ENCODE measurements around the gene CHRNA1.

The CHRNA1 gene

DNA sequence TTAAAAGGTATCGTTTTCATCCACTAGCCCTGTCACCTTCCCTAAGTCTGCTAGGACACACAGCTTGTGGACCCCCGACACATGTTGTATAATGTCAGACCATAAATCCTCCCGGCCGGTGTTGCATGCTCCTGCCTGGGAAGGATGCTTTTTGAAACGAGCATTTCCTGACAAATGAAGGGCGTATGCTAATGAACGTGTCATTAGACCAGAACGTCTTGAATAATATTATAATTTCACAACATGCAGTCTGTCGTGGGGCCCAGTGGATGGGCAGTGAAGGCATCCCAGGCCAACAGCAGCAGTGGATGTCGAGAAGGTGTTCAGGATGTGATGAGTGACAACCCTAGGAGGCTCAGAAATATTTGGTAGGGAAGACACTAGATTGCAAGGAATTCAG is 7.5 kb downstream of the CHRNA1 start:
- no peak for DNase-seq

DNA sequence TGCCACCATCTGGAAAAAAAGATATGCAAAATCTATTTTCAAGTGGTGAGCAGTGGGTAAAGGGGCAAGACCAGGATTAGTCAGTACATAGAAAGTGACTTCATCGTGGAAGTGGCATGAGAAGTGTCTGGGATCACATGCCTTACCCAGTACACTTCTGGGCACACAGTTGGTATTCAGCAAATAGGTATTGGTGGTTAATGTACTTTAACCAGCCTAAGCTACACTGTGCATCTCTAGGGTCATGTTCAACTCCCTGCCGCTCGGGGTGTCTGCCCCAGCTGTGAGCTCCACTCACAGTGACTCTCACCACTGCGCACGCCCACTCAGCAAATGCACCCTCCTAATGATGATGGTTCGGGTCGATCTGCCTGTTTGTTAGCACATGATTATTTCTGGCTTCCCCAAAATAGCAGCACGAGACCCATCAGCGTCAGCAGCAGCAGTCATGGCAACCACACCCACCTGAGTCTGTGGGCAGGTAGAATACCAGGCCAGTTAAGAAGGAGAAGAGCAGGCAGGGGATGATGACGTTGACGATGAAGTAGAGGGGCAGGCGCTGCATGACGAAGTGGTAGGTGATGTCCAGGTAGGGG is 11.1 kb downstream of the CHRNA1 start:
- peak; percentile 32 for DNase-seq

DNA sequence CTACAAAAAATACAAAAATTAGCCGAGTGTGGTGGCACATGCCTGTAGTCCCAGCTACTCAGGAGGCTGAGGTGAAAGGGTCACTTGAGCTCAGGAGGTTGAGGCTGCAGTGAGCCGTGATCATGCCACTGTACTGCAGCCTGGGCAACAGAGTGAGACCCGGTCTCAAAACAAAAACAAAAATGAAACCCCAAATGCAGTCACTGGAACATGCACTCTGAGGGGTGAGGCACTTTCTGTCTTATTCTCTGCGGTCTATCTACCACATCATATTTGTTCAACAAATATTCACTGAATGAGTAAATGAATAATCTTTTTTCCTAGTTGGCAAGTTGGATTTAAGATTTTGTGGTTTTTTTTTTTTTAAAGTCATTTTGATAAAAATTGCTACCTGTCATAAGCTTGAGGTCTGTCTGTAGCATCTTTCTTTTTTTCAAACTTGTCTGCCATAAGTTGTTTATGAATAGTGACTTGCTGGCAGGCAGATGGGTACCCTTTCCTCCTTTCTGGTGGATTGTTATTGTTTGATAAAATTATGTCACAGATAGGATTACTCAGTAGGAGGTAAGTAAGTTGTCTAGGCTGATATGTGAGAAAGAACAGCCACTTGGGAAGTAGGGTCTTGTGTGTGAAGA is 11.8 kb downstream of the CHRNA1 start:
- no peak for DNase-seq

DNA sequence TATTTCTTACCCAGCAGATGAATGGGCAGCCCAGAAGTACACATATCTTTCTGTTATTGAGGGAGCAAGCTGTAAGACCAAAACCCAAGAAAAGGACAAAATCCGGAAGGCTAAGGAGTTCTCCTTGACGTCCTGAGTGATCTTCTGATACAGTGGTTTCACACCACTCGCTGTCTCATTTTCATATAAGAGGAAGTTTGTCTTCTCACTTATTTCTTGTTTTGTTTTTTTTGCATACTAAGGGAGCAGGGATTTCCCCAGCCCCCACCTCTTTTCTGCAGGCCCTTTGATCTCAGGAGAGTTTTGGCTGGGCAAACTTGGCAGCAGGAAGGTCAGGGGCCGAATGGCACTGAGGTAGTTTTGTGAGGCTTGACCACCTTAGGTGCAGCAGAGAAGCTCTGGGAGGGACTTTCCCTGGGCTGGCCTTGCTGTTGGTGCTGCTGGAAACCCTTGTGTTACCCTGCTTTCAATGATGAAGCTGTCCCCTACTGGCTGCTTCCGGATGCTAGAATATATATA is 13.3 kb downstream of the CHRNA1 start:
- DNase-seq = peak; percentile 55

DNA sequence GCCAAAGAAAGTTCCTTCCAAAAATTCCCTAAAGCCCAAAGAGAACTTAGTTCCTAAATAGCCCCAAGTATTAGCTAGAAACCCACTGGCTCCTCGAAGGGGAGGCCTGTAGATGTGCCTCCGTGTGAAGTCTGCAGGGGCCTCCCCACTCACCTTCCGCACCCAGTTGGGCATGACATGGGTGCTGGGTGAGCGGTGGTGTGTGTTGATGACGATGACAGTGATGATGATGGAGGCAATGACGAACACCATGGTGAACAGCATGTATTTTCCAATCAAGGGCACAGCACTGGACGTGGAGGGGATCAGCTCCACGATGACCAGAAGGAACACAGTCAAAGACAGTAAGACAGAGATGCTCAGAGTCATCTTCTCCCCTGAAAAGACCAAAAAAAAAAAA is 14.5 kb downstream of the CHRNA1 start:
- DNase-seq = no peak

DNA sequence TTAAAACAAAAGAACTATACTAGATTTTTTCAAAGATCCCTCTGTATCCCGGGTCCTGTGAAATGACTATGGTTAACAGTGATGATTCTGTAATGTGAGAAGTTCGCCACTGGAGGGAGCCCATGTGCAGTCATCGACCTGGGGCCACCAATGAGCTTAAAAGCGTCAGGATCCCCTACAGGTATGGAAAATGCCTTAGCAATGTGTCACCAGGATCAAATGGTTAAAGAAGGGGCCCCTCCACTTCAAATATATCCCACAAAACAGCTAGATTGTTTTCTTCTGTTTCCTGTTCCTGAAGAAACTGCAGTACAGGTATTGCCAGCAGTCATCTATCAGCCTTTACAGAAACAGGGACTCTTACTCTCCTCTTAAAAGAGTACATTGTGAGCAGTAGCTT is 15.3 kb downstream of the CHRNA1 start:
- peak; percentile 71 for DNase-seq

DNA sequence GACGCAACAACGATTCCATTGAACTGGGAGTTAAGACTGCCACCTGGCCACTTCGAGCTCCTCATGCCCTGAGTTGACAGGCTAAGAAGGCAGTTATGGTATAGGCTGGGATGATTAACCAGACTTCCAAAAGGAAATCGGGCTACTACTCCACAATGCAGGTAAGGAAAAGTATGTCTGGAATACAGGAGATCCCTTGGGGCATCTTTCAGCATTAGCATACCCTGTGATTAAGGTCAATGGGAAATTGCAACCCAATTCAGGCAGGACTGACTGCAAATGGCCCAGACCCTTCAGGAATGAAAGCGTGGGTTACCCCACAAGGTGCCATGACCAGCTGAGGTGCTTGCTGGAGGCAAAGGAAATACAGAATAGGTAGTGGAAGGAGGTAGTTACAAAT is 19.1 kb downstream of the CHRNA1 start:
- no peak for DNase-seq

DNA sequence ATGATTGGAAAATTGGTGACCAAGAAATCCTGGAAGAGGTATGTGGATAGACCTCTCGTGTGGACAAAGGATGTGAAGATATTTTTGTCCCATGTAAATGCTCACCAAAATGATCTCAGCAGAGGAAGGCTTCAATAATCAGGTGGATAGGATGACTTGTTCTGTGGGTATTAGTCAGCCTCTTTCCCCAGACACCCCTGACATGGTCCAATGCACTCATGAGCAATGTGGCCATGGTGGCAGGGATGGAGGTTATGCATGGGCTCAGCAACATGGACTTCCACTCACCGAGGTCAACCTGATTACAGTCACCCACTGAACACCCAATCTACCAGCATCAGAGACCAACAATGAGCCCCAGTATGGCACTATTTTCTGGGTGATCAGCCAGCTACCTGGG is 20.2 kb downstream of the CHRNA1 start:
- no peak for DNase-seq

DNA sequence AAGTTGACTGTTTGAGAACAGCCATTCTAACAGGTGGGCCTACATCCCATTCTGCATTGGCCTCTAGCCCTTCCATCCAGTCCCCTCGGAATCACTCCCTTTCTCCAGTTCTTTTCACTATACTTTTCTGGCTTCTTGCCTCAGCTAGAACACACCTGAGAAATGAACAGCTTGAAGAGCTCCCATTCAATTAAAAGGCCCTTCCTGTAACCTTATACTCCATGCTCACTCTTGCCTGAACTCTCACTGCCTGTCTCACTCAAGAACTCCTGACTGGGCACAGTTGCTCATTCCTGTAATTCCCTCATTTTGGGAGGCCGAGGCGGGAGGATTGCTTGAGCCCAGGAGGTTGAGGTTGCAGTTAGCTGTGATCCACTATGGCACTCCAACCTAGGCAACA is 23.6 kb downstream of the CHRNA1 start:
- DNase-seq = no peak

DNA sequence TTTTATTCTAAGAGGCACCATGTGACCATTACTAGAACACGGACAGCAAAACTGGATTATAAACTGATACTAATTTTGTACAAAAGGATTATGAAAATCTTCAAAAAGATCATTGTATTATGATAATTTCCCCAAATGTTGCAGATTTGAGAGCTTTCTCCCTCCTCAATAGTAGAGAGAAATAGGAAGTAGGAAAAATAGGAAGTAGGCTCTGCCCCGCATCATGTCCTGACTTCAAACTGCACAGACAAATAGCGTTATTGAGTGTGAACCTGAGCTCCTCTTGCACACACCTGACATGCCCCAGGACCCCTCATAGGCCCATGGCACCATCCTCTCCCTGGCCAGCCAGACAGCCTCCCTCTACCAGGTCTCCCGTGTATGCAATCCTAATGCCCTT is 25.4 kb downstream of the CHRNA1 start:
- DNase-seq = peak; percentile 15

DNA sequence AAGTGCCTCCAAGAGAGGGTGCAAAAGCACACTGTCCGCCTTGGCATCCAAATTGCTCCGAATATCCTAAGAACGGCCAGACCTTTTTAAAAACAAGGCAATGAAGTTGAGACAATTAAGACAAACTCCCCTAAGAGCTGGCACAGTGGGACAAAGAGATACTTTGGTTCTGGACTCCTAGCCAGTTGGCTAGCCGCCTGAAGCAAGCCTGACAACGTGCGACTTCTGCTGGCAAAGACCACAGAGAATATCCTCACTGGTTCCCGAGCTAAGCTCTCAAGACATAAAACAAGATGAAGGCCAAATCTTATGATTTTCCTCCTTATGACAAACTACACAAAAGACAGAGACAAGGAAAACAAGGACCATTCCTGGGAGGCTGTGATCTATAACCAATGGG is 32.7 kb downstream of the CHRNA1 start:
- DNase-seq = no peak

DNA sequence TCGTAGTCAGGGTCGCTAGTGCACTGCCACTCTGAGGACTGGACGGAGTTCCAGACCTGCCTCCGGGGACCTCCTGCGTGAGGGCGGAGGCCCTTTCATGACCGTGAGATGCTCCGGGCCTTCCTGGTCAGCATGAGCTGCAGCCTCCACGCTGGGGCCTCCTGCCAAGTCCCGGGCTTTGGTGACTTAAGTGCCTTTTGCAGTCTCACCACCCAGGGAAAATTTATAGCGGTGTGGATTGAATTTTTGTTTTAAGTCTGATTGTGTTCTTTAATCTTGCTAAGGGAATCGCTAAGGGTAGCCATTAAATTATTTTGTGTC is 33.6 kb downstream of the CHRNA1 start:
- DNase-seq = no peak

DNA sequence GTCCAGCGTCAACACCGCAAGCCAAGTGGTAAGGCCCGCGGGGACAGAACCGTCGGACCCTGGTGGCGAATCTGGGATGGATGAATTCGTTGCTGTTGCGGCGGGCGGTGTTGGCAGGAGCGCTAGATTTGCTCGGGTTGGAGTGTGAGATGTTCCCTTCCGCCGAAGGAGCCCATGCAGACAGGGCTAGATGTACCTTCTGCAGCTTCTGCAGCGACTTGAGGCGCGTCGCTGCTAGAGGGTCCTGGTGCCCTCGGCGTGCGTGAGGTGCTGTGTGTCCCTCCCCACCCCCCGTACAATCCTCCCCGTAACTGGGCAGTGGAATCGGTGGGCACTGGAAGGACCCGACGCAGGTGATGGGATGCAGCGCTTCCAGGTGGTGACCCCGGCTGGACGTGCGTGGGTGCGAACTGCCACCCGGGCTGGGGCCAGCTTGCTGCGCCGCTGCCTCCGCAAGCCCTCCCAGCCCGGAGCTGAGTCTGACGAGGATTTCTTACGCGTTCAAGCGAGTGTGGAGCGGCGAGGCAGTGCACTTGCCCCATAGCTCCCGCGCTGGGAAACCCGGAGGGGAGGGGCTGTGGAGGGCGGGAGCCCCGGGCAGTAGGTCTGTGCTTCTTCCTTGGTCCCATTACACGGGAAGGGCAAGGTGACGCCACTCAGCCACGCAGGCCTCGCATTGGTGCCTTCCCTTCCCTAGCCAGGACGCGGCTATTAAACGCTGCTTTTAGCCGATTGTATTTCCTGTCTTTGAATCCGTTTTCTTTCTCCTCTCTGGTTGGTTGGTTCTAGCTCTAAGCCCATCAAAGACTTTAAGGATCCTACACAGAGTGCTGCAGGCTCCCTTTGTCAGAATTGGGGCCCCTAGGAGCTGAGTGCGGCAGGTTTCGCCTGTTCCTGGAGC is 34.2 kb downstream of the CHRNA1 start:
- DNase-seq = peak; percentile 20

DNA sequence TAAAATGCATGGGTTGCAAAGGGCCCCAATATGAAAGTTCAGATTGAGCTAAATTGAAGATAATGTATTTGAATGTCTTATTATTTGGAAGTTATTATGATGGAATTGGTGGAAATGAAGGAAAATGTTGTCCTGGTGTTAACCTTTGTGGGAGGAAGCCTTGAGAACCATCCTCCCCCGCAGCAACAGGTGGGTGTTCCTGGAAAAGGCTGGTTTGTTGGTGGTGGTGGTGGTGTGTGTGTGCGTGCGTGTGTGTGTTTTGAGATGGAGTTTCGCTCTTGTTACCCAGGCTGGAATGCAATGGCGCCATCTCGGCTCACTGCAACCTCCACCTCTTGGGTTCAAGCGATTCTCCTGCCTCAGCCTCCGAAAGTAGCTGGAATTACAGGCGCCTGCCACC is 36.2 kb downstream of the CHRNA1 start:
- DNase-seq = no peak

DNA sequence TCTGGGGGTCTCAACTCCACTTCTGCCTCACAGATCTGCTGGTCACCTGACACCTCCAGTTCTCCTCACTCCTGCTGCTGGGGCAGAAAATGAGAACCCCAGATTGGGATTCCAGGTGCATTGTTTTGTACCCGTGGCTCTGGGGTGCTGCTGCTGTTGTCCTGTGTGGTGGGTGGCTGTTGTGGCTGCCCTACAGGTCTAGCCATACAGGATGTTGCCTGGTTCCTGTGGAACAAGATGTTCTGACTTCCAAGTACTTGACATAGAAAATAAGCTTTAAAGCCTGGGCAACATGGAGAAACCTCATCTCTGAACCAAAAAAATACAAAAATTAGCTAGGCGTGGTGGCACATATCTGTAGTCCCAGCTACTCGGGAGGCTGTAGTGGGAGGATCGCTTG is 38.1 kb downstream of the CHRNA1 start:
- no peak for DNase-seq

DNA sequence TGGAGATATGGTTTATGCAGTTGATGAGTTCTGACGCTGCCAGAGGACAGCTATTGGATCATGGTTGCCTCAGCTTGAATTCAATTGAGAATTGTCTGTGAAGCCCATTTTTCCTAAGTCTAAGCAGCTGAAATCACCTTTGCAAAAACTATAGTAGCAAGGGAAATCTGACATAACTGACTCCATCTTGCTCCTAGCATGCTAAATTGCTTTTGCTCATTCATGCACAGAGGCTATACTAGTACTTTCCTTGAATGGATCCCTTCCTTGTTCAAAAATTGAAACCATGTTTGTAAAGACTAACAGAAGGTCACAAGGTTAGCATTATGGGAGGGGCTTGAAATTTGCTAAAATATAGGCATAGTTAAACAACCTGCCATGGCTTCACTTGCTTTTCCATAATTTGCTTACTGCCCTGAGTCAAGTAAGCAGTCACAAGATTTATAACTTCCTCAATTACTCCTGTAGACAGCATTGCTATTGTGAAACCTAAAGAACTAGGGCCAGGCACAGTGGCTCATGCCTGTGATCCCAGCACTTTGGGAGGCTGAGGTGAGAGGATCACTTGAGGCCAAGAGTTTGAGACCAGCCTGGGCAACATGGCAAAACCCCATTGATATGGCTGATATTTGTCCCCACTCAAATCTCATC is 41.2 kb downstream of the CHRNA1 start:
- DNase-seq = peak; percentile 53

DNA sequence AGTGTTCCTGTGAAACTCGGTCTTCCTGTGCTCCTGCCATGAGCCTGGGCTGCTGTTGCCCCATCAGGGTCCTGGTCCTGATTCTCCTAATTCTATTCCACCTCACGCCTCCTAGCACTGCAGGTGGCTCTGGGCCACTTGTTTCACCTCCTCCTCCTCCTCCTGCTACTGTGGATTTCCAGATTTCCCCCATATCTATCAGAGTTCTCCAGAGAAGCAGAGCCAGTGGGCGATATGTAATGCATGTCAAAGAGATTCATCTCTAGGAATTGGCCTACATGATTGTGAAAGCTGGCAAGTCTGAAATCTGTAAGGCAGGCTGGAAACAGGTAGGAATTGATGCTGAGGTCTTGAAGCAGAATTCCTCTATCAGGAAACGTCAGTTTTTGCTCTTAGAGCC is 45.3 kb downstream of the CHRNA1 start:
- DNase-seq = no peak

DNA sequence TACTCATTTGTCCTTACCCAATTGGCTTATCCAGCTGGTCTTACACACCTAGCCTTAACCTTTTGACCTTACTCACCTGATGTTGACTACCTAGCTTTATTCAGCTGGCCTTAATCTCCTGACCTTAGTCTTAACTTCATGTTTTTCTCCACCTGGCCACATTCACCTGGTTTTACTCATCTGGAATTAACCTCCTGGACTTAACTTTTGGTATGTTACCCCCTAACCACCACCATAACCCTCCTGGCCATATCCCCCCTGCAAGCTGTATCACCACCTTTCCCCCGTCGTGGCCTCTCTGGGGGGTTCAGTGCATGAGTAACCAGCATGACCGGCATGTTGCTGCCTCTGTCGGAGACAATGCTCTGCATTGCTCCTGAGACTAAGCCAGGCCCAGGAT is 45.7 kb downstream of the CHRNA1 start:
- no peak for DNase-seq

DNA sequence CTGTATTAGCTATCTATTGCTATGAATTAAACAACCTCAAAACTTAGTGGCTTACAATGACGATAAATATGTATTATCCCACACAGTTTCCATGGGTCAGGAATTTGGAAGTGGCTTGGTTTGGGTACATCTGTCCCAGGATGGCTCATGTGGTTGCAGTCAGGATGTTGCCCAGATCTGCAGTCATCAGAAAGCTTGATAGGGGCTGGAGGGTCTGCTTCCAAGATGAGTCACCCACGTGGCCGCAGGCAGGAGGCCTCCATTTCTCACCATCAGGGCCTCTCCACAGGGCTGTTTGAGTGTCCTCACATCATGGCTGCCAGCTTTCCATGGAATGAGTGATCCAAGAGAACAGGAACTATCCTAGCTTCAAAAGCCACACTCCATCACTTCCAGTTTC is 46.4 kb downstream of the CHRNA1 start:
- no peak for DNase-seq

DNA sequence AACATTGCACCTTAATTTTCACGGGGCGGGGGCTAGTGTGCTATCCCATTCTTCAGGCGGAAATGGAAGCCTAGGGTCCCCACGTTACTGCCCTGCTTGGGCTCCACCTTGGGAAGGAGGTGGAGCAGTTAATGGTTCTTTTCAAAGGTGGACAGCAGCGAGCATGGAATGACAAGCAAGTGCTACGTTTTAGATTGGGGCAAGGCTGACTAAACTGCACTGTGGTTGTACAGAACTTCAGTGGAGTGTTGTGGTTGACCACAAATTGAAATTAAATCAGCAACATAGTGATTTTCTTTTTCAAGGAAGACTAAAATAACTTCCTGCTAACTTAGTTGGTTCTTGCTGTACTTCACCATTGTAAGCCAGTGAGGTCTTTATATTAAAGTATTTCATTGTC is 47.0 kb downstream of the CHRNA1 start:
- no peak for DNase-seq

DNA sequence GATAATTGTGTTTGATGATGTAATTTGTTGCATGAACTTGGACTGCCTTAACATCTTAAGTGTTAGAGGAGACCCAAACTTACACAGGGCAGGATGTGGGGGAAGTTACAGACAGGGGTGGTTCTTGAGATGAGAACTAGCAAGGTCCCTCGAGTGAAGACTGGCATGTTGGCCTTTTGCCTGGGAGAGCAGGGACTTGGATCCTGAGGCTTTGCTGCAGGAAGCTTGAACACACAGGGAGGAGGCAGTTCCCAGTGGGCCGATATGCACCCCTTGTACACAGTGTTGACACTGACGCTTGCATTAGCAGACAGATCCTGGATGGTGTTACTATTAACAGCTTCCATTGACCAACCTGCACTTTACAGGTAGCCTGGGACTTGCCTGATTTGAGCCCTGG is 47.5 kb downstream of the CHRNA1 start:
- DNase-seq = no peak

DNA sequence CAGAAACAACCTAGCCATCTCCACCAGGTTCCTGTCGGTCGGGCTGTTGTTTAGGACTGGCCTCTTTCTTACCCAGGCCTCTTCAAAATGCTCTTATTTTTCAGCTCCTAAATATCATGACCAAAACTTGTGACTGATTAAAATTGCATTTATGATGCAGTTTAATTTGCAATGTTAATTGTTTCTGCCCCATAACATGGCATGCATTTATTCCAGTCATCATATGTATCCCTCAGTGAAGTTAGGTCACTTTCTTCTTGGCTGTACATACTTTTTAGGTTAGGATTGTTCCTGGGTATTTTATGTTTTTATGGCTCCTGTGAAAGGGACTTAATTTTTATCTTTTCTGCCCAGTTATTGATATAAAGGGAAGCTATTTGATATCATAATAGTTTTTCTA is 50.6 kb downstream of the CHRNA1 start:
- DNase-seq = no peak

DNA sequence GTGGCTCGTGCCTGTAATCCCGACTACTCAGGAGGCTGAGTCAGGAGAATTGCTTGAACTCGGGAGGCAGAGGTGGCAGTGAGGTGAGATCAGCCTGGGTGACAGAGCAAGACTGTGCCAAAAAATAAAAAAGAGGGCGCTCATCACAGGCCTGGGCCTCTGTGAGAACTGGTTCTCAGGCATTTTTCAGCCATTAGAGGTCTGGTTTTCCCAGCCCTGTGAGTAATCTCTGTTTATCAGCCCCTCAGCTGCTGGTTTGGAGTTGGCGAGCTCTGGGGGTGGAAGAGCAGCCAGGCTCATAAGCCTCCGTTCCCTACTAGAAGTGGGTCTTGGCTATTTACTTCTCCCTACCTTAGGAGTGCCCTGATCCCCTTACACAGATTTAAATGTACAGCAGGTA is 53.1 kb downstream of the CHRNA1 start:
- no peak for DNase-seq
